ENCODE results near the gene HMOX1. TPM values are rescaled to one million over a fixed set of nuclear protein-coding genes. Genes with fewer than 3 reads are reported as not detected.
A peak's percentile ranks its signal among the peaks of the same experiment; 100 is the strongest.
"Not testable (repeated sequence)": the region's sequence is repeated elsewhere in the genome, so short reads cannot be mapped to it uniquely, and the experiment has no call there.

HMOX1 gene
- total RNA-seq, 1 donor from 2014 or later, result 11.1 TPM

DNA sequence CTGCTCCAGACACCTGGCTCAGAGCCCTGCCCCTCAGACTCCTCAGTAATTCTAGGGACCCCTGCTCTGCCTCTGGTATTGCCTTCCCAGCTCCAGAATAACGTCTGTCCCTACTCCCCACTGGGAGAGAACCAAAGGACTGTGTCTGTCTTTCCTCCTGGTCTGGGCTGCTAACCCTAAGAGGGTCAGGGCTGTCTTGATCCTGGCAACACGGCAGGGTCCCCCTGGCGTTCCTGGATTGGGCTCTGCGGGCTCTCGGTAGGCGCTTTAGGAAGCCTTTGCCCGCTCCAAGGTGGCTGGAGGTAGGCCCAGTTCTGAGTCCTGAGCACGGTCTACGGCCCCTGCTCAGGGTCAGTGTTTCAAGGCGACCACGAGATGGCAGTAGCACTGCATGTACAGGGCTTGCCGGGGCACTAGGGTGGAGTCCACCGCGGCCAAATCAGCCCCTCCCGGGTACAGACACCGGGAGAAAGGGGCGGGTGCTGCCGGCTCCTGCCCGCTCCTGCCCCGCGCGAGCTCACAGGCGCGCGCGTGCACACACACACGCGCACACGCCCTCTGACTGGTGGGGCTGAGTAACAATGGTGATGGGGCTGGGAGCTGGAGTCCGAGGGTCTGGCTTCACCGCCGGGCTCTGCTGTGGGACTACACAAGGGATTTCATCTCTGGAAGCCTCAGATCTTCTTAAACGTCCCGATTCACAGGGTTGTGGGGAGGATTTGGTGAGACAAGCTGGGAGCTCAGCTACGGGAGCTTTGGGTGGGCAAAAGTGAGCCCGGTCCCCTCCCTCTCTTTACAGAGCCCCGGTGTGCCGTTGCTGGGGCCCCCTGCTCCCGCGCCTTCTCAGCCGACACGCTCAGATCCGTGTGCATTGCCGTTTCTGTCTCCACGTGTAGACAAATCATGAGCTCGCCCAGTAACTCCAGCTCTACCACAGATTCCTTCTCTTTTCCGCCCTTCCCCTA, 30.1 kb upstream of the HMOX1 start:
- DNase-seq, result peak; percentile 95

DNA sequence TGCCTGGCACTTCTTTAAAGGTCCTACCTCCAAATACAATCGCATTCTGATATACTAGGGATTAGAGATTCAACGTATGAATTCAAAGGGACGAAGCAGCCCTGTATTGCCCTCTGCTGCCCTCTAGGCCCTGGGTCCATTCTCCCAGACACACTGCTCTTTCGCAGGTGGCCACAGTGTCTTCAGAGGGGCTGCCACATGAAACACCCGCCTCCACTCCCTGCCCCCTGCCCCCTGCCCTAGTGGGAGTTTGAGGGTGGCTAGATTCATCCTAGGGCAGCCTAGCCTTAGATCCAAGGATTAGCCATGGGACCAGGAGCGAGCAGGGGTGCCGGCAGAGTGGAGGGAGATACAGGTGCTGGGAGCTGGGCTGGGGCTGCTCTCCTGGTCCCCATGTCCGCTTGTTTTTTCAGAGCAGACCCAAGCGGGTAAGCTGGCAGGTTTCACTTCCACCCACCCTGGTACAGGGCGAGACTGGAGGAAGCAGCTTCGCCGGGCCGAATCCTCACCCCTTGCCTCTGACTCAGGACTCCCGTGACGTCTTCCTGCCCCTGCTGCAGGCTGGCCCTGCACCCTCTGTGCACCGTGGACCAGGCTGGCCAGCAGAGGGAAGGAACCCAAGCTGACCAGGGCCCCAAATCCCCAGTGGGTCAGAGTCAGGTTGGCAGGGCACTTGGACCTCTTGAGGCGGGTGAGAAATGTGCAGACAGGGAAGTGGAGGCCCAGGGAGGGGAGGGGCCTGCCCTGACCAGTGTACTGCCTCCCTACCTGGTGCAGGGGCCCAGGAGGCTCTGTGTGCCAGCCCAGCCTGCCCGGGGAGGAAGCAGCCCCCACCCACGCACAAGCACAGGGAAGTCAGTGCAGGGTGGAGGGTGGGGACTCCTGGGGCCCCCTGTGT, 28.4 kb upstream of the HMOX1 start:
- DNase-seq, result peak; percentile 22

DNA sequence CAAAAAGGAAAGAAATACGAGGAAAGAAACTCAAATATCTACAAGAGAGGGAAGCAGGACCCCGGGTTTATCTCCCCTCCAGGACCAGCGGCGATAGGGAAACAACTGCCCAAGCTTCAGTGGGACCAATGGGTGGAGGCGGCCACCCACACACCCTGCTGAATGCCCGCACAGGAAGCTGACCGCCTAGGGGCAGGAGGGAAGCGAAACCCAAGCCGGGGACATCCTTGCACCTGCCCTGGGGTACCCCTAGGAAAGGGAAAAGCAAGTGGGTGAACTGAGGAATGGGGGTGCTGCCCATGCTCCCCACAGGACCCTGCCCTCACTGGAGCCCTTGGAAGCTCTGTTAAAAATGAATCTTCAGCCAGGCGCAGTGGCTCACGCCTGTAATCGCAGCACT, 27.6 kb upstream of the HMOX1 start:
- DNase-seq, result no peak

DNA sequence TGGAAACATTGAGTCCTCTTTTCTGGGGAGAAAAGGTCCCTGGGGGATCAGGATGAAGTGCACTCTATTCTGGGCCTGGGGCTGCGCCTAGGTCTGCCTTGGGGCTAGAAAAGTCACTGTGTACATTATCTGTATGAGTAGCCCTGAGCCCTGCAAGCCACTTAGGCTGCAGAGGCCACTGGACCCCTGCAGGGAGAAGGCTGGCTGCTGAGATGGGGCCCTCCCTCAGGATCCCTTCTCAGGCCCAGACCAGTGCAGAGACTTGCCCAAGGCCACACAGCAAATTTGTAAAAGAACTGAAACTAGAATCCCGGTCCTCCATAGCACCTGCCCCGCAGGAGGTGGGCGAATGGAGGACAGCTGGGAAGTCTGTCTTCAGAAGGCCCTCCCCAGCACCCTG, 26.8 kb upstream of the HMOX1 start:
- no peak for DNase-seq

DNA sequence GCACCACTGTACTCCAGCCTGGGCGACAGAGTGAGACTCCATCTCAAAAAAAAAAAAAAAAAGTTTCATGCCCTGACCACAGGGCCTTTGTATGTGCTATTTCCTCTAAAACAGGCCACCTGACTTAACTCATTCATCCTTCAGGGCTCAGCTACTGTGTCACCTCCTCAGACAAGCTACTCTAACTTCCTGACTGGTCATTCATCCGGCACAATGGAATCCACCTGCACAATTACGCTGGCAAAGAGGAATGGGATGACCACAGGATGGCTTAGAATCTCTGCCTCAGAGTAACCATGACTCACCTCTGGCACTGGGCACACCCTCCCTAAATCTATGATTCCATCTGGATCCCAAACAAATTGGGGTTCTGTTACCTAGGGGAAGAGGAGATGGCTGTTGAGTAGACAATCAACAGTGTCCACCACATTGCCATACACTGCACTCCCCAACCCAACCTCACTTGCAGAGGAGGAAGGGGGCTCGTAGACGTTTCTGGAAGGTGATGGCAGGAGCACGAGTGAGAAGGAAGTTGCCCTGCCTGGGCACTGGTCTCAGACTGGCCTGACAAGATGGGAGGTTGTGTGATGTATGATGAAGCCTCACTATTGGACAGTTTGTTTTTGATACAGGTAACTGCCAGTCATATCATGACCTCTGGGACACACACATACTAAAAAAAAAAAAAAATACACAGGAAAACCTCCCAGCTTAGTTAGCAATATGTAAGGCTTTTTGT, 22.8 kb upstream of the HMOX1 start:
- DNase-seq, result no peak

DNA sequence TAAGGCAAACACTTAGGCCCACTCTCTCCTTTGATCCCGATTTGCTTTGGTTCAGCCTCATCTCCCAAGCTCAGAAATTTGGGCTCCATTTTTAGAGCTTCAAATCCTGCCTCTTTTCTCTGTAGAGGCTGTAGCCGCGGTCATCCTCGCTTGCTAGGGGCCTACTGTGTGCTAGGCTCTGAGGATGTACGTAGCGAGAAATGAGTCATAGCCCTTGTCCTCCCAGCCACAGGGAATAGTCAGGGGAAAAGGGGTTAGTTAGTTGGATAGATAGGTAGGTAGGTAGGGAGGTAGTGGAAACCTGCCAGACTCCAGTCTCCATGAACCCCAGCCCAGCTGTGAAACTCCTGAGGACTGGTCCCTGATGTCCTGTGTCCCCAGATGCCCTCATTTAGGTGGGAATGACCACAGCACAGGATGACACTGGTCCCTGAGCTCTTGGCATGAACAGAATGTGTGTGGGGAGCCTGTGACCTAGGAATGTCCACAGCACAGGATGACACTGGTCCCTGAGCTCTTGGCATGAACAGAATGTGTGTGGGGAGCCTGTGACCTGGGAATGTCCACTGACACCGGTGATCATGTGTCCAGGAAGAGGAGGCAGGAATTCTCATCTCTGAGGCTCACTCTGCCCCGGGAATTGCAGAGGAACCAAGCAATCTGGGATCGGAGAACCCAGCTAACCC, 21.4 kb upstream of the HMOX1 start:
- DNase-seq, result no peak

DNA sequence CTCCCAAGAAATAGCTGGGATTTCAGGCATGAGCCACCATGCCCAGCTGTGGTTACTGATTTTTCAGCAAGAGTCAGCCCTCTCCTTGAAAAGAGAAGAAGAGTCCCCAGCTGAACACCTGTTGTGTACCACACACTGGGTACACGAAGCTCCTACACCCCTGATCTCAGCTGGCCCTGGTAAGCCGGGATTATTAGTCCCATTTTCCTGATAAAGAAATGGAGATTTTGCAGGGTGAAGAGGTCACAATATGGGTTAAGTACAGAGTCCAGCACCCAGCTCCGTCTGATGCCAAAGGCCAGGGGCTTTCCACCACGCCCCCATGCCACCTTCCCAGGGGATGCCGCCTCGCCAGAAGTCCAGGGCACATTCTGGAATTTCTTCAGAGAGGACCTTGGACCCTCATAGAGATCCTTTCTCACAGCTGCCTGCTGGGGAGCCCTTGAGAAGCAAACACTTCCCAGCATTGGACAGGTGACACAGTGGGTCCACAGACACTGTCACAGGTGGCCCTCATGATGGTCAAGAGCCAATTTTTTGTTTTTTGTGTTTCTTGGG, 19.8 kb upstream of the HMOX1 start:
- no peak for DNase-seq

DNA sequence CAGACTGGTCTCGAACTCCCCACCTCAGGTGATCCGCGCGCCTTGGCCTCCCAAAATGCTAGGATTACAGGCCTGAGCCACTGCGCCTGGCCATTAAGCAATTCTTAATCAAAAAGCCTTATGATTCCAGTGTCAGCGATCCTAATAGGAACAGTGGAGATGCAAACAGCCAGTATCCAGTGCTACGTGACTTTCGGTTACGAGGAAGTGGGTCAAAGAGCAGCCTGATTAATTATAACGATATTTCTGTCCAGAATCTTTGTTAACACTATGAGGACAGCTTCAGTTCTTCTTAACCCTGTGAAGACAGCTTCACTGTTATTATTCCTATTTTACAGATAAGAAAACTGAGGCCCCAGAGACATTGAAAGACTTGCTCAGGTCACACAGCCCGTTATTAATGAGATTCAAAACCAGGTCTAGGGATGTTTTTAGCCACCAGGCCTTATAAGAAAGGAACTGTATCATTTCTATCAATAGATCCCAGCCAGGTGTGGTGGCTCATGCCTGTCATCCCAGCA, 17.3 kb upstream of the HMOX1 start:
- DNase-seq, result no peak

DNA sequence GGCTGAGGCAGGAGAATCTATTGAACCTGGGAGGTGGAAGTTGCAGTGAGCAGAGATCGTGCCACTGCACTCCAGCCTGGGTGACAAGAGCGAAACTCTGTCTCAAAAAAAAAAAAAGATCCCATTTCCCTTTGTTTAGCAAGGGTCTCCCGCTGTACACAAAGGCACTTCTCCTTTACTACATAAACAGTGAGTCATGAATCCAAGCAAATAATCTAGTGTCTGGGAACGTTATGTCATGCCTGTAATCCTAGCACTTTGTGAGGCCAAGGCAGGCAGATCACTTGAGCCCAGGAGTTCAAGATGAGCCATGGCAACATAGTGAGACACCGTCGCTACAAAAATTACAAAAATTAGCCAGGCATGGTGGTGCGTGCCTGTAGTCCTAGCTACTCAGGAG, 16.7 kb upstream of the HMOX1 start:
- not testable (repeated sequence) for DNase-seq

DNA sequence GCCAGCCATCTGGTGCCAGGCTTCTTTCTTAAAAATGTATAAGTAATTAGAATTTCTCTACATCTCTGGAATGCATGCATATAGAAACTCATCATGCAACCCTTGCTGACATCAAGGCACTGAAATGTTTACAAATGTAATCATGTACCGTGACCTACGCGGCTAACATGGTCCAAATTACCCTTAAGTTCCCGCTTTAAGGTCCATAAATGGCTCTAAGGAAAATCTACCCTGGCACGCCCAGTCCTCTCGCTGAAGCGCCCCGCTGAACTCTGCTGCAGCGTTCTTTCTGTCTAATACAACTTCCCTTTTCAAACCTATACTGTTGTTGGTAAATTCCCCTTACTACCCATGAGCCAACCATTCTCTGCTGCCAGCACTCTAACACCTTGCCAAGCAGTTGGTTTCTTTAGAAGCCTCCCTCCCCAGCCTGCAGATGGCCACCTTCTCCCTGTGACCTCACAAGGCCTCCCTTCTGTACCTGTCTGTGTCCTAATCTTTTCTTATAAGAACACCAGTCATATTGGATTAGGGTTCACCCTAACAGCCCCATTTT, 13.5 kb upstream of the HMOX1 start:
- no peak for DNase-seq

DNA sequence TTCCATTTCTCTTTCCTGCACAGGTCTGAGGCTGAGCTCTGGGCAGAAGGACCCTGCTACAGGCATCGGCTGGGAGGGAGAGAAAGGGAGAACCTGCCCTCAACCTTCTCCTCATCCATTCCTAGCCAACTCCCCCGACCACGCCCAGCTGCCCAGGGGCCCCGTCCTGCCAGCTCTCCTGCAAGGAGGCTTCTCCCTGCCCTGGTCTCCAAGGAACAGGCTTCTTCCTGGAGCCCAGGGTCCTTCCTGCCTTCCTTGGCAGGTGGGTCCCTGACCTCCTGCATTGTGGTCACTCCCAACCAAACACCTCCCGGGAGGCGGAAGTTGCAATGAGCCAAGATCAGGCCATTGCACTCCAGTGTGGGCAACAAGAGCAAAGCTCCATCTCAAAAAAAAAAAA, 12.5 kb upstream of the HMOX1 start:
- DNase-seq, result no peak

DNA sequence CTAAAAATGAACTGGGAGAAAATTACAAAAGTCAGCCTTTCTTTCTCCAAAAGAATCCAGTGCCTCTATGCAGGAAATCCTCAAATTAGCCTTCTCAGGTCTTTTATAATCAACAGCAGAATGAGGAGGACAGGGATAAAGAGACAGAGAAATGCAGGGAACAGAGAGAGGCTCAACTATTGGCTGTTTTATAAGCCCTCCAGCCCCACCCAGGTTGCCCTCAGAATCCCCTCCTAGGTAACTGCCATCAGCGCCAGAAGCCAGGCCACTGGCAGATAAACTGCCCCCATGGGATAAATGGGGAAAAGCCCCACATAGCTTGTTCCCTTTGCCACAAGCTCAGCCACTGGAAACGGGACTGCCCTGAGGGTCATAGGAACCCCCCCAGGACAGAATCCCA, 10.9 kb upstream of the HMOX1 start:
- no peak for DNase-seq

DNA sequence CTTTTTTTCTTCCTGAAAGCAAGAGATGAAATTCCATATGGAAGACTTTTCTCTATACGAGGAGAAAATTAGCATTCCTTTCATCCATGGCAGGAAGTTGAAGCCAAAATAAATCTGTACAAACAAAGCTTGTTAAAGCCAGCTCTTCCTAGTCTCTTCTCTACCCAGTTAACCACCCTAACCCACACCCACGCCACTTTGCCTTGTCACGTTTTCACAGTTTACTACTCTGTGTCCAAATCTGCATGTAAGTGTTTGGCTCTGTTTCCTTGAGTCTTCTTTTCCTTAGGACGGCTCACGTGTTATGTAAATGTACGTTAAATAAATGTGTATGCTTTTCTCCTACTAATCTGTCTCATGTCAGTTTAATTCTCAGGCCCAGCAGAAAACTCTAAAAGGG, 7.1 kb upstream of the HMOX1 start:
- no peak for DNase-seq

DNA sequence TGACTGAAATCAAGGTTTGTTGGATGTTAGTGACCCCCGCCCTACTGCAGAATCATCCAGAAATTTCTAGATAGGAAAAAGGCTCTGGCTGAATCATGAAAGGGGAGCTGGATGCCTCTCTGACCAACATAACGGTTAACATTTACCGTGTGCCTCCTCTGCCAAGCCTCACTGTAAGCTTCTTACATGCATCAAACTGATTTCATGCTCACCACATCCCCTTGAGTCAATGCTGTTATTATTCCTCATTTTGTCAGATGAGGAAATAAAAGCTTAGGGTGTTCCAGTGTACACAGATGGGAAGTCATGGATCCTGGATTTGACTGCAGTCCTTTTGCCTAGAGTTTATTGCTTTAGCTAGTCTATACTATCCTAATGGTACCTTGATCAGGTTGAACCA, 5.9 kb upstream of the HMOX1 start:
- DNase-seq, result no peak

DNA sequence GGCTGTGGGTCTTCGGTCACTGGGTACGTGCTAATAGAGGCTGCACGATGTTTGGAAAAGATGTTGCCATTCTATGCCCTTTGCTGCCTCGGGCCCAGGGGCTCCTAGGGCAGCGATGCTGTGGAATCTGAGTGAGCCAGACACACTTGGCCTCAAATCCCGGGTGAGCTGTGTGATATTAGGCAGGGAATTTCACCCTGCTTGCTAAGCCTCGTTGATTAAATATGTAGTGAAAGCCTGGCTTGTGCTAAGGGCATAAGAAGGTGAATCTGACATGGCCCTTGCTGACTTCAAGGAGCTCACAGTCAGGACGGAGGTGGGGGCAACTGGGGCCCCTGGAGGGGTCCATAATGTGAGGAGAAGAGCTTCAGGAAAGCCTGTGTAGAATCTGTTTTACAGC, 5.4 kb upstream of the HMOX1 start:
- DNase-seq, result no peak

DNA sequence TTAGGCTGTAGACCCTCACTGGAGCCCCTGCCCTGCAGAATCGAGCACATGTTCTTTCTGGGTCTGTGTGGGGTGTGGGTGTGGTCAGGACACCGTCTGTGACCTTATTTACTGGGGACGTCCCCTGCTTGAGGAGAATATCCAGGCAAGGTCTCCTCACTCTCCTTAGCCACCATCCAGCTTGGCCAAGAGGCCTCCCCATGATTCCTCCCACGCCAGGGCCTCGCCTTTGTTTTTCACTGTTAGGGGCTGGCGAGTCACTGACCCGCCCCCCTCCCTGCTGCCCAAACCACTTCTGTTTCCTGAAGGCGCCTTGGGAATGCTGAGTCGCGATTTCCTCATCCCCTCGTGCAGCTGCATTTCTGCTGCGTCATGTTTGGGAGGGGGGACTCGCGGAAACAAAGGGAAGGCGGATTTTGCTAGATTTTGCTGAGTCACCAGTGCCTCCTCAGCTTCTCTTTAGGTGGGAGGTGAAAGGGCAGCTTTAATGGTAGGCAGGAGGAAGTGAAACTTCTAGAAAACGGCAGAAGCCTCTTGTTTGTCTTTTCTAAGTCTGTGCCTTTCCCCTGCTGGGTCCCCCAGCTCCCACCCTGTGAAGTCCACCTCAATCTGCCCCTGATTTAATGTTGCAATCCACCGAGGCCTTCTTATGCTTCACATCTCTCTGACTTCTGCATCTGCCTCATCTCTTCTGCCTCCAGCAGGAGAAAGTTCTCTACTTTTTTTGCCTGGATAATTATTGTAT, 4.0 kb upstream of the HMOX1 start:
- DNase-seq, result peak; percentile 95

DNA sequence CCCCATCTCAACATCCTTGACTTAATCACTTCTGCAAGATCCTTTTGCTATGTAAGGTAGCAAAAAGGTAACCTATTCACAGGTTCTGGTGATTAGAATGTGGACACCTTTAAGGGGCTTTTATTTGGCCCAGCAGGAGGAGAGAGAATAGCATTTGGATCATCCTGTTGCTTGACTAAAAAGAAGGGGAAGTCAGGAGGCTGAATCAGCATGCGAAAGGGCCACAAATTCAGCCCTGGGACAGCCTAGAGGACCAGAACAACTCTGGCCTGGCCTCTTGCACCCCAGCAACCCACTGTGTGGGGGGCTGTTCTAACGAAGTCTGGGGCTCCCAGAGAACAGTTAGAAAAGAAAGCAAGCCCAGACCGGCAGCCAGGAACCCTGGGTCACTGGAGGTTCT, 3.2 kb upstream of the HMOX1 start:
- no peak for DNase-seq

DNA sequence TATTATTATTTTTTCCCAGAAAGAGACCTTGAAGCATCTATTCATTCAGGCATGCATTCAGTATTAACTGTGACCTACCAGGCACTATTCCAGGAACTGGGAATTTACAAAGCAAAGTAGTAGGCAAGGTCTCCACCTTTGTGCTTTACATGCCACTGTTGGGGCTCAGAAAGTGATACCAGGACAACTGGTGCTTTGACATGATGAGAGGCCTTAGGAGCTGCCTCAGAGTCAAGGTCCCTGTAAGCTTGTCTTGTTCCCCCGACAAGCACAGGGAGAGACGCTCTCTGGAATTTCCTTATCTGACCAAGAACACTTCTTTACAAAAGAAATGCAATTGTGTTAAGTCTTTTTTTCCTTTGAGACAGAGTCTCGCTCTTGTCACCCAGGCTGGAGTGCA, 2.3 kb upstream of the HMOX1 start:
- no peak for DNase-seq

DNA sequence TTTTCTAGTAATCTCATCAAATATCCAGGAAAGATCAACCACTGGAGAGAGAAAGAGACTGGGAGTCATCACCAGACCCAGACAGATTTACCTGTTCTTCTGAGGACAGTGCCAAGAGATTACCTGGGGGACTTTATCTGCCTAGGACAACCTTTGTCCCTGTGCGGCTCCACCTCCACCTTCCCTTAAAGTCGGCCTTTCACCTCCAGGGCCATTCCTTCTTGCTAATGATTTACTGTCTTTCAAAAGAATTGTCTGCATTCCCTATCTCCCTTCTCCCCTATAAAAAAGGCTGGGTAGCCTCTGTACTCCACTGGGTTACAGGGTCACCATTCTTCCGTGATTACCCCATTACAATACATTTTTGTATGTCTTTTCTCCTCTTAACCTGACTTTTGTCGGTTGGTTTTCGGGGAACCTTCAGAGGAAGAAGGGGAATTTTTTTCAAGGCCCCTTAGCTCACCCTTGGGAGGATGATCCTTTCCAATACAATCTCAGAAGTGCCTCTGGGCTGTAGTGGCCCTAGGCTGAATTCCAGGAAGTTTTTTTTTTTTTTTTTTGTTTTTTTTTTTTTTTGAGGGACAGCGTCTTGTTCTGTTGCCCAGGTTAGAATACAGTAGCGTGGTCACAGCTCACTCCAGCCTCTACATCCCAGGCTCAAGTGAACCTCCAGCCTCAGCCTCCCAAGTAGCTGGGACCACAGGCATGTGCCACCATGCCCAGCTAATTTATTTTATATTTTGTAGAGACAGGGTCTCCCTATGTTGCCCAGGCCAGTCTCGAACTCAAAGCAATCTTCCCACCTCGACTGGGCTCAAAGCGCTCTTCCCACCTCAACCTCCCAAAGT, 1.5 kb upstream of the HMOX1 start:
- no peak for DNase-seq
